Osteoblast (primary cell): ENCODE measurements around the gene GALNT9. TPM values are rescaled to one million over a fixed set of nuclear protein-coding genes. Genes with fewer than 3 reads are reported as not detected.
A peak's percentile ranks its signal among the peaks of the same experiment; 100 is the strongest.

Source experiments
- DNase-seq: peaks from one replicate; pipeline ENCODE4 v3.0.0; 2011; ENCODE audit warnings: low spot score, mixed read lengths; ENCODE audit not compliant: insufficient read length; ENCODE audit errors: missing footprints
- H2AFZ ChIP-seq: 2 replicates; pipeline ENCODE4 v1.6.0; 2011; ENCODE audit warnings: mild to moderate bottlenecking, low read length
- H3K27ac ChIP-seq: 2 replicates; pipeline ENCODE4 v1.5.1; 2011; ENCODE audit warnings: mild to moderate bottlenecking, low read depth, low read length, moderate library complexity
- H3K27me3 ChIP-seq: 2 replicates; pipeline ENCODE4 v1.6.0; 2012; ENCODE audit warnings: mild to moderate bottlenecking, control low read depth, inconsistent platforms, low read length, moderate library complexity; ENCODE audit not compliant: insufficient read depth
- H3K36me3 ChIP-seq: 2 replicates; pipeline ENCODE4 v1.5.1; 2011; ENCODE audit warnings: mild to moderate bottlenecking, low read length, control low read depth, moderate library complexity; ENCODE audit not compliant: insufficient read depth
- H3K4me1 ChIP-seq: 2 replicates; pipeline ENCODE4 v1.5.1; 2011; ENCODE audit warnings: mild to moderate bottlenecking, low read length, control low read depth, moderate library complexity; ENCODE audit not compliant: insufficient read depth
- H3K4me2 ChIP-seq: 2 replicates; pipeline ENCODE4 v1.6.0; 2011; ENCODE audit warnings: mild to moderate bottlenecking, low read length; ENCODE audit not compliant: insufficient read depth
- H3K4me3 ChIP-seq: fragments of 200-600 bp; sonication (generic); 3 replicates; pipeline ENCODE4 v1.5.1; 2012; ENCODE audit warnings: mild to moderate bottlenecking, low read length, inconsistent platforms; ENCODE audit not compliant: insufficient read depth
- H3K79me2 ChIP-seq: 2 replicates; pipeline ENCODE4 v1.6.0; 2012; ENCODE audit warnings: mild to moderate bottlenecking, low read length, control low read depth, inconsistent platforms; ENCODE audit not compliant: insufficient read depth
- H3K9me3 ChIP-seq: 2 replicates; pipeline ENCODE4 v1.5.1; 2011; ENCODE audit warnings: low read depth, low read length, control low read depth
- H4K20me1 ChIP-seq: 2 replicates; pipeline ENCODE4 v1.6.0; 2012; ENCODE audit warnings: mild to moderate bottlenecking, low read length, control low read depth; ENCODE audit not compliant: insufficient read depth
- total RNA-seq: library from RNA; depleted of rRNA; stranded (reverse); fragments of >200 nt; gene quantifications from 2 replicates; pipeline ENCODE4 v1.2.3, GENCODE V29; 2012
- TF ChIP-seq, protein P1 (sequence below): IDR thresholded peaks from 2 replicates; pipeline ENCODE4 v1.5.1; 2011; ENCODE audit warnings: mild to moderate bottlenecking, low read depth, low read length, moderate library complexity; ENCODE audit errors: extremely low read depth

Gene GALNT9
- total RNA-seq, 1 donor: 0.36 TPM

DNA sequence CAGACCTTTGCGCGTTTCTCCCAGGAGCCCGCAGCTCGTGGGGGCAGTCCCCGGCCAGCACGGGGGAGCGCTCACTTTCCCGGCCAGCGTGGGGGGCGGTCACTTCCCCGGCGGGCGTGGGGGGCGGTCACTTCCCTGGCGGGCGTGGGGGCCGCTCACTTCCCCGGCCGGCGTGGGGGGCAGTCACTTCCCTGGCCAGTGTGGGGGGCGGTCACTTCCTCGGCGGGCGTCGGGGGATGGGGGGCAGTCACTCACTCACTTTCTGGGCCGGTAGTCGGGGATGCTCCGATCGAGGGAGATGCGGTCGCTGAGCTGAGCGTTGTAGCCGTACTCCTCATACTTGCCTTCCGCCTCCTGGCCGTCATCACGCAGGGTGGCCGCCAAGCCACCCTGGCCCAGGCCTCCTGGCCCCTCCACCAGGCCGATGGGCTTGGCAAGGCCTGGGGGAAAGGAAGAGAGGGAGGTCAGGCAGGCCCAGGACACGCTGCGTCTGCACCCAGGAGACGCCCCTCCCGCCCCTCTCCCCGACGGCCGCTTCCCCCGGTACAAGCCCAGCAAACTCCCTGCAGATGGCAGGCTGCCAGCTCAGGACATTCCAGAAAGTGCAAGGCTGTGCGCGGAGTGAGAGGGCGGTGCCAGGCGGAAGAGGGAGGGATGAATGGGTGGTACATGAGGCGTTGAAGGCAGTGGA is 43.3 kb downstream of the GALNT9 start:
- H3K79me2 ChIP-seq: no peaks in the 10 kb centered on the region
- H3K27me3 ChIP-seq: peaks cover 17% of the 10 kb centered on the region
- H3K9me3 ChIP-seq: no peaks in the 10 kb centered on the region
- H3K36me3 ChIP-seq: no peaks in the 10 kb centered on the region
- DNase-seq: no peak
- H4K20me1 ChIP-seq: no peaks in the 10 kb centered on the region
- no peaks in the 10 kb centered on the region for H3K4me1 ChIP-seq
- no peak overlapping the region for H3K4me3 ChIP-seq
- no peak overlapping the region for H2AFZ ChIP-seq
- TF ChIP-seq, protein P1, sequence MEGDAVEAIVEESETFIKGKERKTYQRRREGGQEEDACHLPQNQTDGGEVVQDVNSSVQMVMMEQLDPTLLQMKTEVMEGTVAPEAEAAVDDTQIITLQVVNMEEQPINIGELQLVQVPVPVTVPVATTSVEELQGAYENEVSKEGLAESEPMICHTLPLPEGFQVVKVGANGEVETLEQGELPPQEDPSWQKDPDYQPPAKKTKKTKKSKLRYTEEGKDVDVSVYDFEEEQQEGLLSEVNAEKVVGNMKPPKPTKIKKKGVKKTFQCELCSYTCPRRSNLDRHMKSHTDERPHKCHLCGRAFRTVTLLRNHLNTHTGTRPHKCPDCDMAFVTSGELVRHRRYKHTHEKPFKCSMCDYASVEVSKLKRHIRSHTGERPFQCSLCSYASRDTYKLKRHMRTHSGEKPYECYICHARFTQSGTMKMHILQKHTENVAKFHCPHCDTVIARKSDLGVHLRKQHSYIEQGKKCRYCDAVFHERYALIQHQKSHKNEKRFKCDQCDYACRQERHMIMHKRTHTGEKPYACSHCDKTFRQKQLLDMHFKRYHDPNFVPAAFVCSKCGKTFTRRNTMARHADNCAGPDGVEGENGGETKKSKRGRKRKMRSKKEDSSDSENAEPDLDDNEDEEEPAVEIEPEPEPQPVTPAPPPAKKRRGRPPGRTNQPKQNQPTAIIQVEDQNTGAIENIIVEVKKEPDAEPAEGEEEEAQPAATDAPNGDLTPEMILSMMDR: no peak
- no peak overlapping the region for H3K27ac ChIP-seq
- peak overlapping the region; percentile 23 for H3K4me2 ChIP-seq

DNA sequence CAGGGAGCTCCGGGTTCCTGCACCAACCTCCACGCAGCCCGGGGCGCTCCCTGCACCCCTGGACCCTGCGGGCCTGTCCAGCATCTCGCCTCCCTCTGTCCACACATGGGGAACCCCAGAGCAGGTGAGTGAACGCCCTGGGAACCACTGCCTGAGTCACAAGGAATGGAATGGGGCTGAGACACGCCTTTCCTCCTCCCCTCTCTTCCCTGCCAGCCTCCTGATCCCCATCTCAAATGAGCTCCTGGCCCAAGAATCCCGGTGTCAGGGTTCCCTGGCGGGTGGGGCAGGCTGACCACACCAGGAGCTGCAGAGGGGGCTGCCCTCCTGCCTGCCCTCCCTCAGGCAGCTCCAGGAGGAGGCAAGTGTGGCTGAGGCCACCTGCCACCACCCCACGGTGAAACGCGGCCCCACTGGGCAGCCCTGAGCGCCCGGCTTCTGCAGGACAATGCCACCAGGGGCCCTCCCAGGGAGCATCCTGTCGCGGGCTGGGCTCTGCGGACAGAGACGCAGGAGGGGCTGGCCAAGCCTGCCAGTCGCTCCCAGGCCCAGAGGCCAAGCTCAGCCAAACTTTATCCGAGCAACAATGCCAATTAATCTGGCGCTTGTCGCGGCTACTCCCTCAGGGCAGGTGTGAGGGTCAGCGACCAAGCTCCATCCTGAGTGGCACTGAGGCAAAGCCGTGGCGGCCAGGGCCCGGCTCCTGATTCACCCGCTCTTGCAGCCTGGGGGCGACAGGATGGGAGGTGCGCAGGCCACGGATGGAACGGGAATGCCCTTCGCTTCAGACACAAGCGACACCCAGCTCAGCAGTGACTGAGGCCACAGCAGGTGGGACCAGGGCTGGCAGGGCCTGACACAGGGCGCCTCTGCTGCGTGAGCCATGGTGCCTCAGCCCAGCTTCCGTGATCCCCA is 44.3 kb downstream of the GALNT9 start:
- no peak overlapping the region for H3K27ac ChIP-seq
- no peak overlapping the region for H3K4me2 ChIP-seq
- no peak overlapping the region for H3K4me3 ChIP-seq
- no peaks in the 10 kb centered on the region for H3K79me2 ChIP-seq
- no peaks in the 10 kb centered on the region for H3K4me1 ChIP-seq
- H3K36me3 ChIP-seq: no peaks in the 10 kb centered on the region
- no peaks in the 10 kb centered on the region for H4K20me1 ChIP-seq
- DNase-seq: no peak
- peaks cover 17% of the 10 kb centered on the region for H3K27me3 ChIP-seq
- H2AFZ ChIP-seq: no peak overlapping the region
- no peaks in the 10 kb centered on the region for H3K9me3 ChIP-seq
- TF ChIP-seq, protein P1: no peak

DNA sequence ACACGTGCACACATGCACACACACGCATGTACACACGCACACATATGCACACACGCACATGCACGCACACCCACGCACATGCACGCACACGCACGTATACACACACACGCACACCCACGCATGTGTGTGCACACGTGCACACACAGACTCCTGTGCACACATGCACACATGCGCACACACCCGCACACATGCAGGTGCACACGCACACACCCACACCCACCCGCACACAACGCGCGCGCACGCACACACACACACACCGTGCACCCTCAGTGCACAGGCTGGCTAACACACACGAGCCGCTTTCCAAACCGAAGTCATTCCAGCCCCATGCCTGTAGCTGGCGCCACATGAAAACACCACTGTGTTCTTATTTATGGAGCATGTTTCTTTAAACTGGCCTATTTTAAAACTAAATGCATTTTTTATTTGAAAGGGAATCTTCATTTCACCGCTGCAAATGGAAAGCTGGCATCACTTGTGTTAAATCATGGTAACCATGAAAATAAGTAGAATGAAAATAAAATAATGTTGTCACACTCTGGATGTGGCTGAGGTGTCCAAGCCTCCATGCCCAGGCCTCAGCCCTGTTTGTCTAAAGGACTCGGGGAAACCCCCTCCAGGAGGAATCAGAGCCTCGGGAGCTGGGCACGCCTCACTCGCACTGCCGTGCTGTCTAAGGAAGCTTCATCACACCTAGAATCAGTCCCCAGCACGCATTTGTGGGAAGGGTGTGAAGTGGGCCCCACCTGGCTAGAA is 45.1 kb downstream of the GALNT9 start:
- H2AFZ ChIP-seq: no peak overlapping the region

More for the DNA sequence above, 45.1 kb downstream of the GALNT9 start:
- Histone ChIP-seq H3K79me2 (no peaks in the 10 kb centered on the region), H3K36me3 (no peaks in the 10 kb centered on the region), H3K27ac (no peak overlapping the region), H4K20me1 (no peaks in the 10 kb centered on the region), H3K27me3 (peaks cover 20% of the 10 kb centered on the region), H3K4me3 (no peak overlapping the region), H3K4me1 (no peaks in the 10 kb centered on the region), H3K9me3 (no peaks in the 10 kb centered on the region), H3K4me2 (no peak overlapping the region)
- DNase-seq: peak; percentile 96
- TF ChIP-seq, protein P1: peak; percentile 57
